Measurements from ENCODE around the gene LRRFIP1. TPM values are rescaled to one million over a fixed set of nuclear protein-coding genes. Genes with fewer than 3 reads are reported as not detected.

The LRRFIP1 gene
- total and polyA plus RNA-seq, 2 donors (not counting 3 experiments of a cell fraction or from before 2014, with no cell fraction given), result 39.2 to 179 TPM

DNA sequence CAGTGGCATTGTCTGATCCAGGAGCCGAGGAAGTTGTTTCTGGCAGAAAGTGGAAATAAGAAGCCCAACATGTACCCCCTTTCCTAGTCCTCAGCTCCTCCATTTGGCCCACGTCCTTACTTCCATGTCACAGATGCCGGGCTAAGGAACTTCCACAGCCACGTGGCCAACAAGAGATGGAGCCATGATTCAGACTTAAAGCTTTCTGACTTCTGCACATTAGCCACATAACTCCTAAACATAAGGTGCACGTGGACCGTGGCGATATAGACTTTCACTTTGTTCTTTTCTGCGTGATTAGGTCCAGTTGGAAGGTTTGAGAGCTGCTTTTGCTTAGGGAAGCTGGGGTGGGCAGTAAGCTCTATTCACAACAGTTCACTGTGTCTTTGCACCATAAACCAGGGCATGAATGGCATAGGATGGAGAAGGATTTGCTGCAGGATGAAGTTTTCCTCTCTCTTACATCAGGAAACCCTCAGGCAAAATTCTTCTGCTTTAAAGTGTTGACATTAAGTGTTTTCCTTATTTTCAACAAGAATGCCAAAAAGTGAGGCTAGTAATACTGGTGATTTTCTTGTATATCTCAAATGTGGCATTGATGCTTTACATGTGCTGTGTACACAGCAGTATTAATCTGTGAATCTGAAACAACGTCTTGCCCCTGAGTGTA, 109.9 kb downstream of the LRRFIP1 start:
- no peak overlapping the region for H3K4me3 ChIP-seq (replicated peaks in 1 of 3; ENCODE audit: insufficient read depth in 1 of 3, low read depth in 1 of 3, low read length in 3 of 3)
- H3K4me2 ChIP-seq (ENCODE audit: insufficient read depth, low read length), result no peak overlapping the region
- dilution Hi-C loops (cut with MboI; ENCODE audit: extremely low pct_ligation_motif_present, low sequenced_read_pairs) (no loop called here), intact Hi-C loops (cut with micrococcal nuclease) (no loop called here)
- DNase-seq (ENCODE audit: low read depth, low spot score) (no peak), FAIRE-seq (no peak)
- no peak overlapping the region for H3K27ac ChIP-seq (ENCODE audit: insufficient read depth, low read depth, low read length)
- CTCF ChIA-PET, result interaction anchor here (1.0 kb wide), 2 partner anchors 51 to 65 kb away, joined by 3 to 4 read pairs; no protein-coding TSS in a partner anchor
- H3K9me3 ChIP-seq (replicated peaks; ENCODE audit: control insufficient read depth, insufficient read depth, low read length), result no peaks in the 10 kb centered on the region
- no peaks in the 10 kb centered on the region for H3K9me1 ChIP-seq (replicated peaks; ENCODE audit: control insufficient read depth, extremely low read depth, insufficient read depth, low read length)
- no peak overlapping the region for H3K9ac ChIP-seq (replicated peaks; ENCODE audit: extremely low read depth, insufficient read depth, low read length)
- no TSS peak for BruUV-seq (replicated peaks)
- POLR2A ChIA-PET, result no interaction called here
- no peaks in the 10 kb centered on the region for H3K36me3 ChIP-seq (ENCODE audit: control insufficient read depth in 2 of 2, extremely low read depth in 1 of 2, insufficient read depth in 2 of 2, low read length in 2 of 2)
- no peaks in the 10 kb centered on the region for H3K27me3 ChIP-seq (ENCODE audit: control insufficient read depth in 2 of 2, insufficient read depth in 2 of 2, low read length in 2 of 2)
- peaks cover 35% of the 10 kb centered on the region for H3K4me1 ChIP-seq (ENCODE audit: control insufficient read depth, extremely low read depth, insufficient read depth, low read length)
- no peak overlapping the region for H2AFZ ChIP-seq (ENCODE audit: low read depth, low read length)
- H3K79me2 ChIP-seq (ENCODE audit: control insufficient read depth, insufficient read depth, low read length), result peaks cover 70% of the 10 kb centered on the region
- no peaks in the 10 kb centered on the region for H4K20me1 ChIP-seq (replicated peaks; ENCODE audit: control insufficient read depth, extremely low read depth, insufficient read depth, low read length)
- TF ChIP-seq POLR2A (IDR thresholded peaks at IDR 0.05; ENCODE audit: low read depth, low read length) (no peak), GATA2 (IDR thresholded peaks at IDR 0.05; ENCODE audit: insufficient read depth, insufficient read length, low read depth, low read length) (no peak), EZH2 (IDR thresholded peaks at IDR 0.05; ENCODE audit: borderline replicate concordance, low read depth, low read length, severe bottlenecking) (no peak), POLR2AphosphoS5 (IDR thresholded peaks at IDR 0.05; ENCODE audit: insufficient read depth, low read depth, low read length) (no peak)
- TF ChIP-seq, protein P1, sequence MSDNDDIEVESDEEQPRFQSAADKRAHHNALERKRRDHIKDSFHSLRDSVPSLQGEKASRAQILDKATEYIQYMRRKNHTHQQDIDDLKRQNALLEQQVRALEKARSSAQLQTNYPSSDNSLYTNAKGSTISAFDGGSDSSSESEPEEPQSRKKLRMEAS (IDR thresholded peaks at IDR 0.05; ENCODE audit: insufficient read depth, insufficient read length), result no peak

DNA sequence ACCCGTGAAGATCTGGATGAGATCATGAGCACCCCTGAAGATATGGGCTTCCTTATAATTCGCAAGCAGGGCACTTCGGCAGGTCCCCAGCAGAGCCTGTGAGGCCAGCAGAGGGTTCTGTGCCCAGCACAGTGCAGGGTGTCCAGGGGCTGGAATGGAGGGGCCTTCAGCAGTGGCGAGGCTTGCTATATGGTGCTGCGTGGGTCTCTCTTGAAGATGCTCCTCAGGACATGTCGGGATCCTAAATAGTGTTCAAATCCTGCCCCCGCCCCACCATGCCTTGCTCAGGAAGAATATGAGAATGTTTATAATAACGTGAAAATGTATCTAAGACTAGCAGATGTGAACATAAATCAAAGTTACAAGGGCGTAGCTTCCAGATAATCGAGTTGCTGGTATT, 110.9 kb downstream of the LRRFIP1 start:
- TF ChIP-seq MYC (IDR thresholded peaks at IDR 0.05; ENCODE audit: low read depth, low read length), result no peak
- no peak for TF ChIP-seq EZH2 (IDR thresholded peaks at IDR 0.05; ENCODE audit: borderline replicate concordance, low read depth, low read length, severe bottlenecking)
- TF ChIP-seq POLR2A (IDR thresholded peaks at IDR 0.05; ENCODE audit: low read depth, low read length), result no peak
- TF ChIP-seq, protein P1 (IDR thresholded peaks at IDR 0.05; ENCODE audit: insufficient read depth, insufficient read length), result no peak
- TF ChIP-seq JUN (IDR thresholded peaks at IDR 0.05; ENCODE audit: borderline replicate concordance, insufficient read depth, insufficient read length, low read depth), result no peak
- TF ChIP-seq FOS (IDR thresholded peaks at IDR 0.05; ENCODE audit: borderline replicate concordance, insufficient read depth, low read length), result no peak
- TF ChIP-seq, protein P2, sequence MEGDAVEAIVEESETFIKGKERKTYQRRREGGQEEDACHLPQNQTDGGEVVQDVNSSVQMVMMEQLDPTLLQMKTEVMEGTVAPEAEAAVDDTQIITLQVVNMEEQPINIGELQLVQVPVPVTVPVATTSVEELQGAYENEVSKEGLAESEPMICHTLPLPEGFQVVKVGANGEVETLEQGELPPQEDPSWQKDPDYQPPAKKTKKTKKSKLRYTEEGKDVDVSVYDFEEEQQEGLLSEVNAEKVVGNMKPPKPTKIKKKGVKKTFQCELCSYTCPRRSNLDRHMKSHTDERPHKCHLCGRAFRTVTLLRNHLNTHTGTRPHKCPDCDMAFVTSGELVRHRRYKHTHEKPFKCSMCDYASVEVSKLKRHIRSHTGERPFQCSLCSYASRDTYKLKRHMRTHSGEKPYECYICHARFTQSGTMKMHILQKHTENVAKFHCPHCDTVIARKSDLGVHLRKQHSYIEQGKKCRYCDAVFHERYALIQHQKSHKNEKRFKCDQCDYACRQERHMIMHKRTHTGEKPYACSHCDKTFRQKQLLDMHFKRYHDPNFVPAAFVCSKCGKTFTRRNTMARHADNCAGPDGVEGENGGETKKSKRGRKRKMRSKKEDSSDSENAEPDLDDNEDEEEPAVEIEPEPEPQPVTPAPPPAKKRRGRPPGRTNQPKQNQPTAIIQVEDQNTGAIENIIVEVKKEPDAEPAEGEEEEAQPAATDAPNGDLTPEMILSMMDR (IDR thresholded peaks at IDR 0.05; ENCODE audit: extremely low read depth in 1 of 2, insufficient read depth in 1 of 2, low read depth in 1 of 2, low read length in 2 of 2), result no peak
- TF ChIP-seq GATA2 (IDR thresholded peaks at IDR 0.05; ENCODE audit: insufficient read depth, insufficient read length, low read depth, low read length), result no peak
- TF ChIP-seq POLR2AphosphoS5 (IDR thresholded peaks at IDR 0.05; ENCODE audit: insufficient read depth, low read depth, low read length), result no peak
- H2AFZ ChIP-seq (ENCODE audit: low read depth, low read length), result no peak overlapping the region
- ChIA-PET POLR2A (no interaction called here), CTCF (no interaction called here)
- H3K4me1 ChIP-seq (ENCODE audit: control insufficient read depth, extremely low read depth, insufficient read depth, low read length), result peaks cover 27% of the 10 kb centered on the region
- H3K27ac ChIP-seq (ENCODE audit: insufficient read depth, low read depth, low read length), result no peak overlapping the region
- no peak for FAIRE-seq
- no peak overlapping the region for H3K4me2 ChIP-seq (ENCODE audit: insufficient read depth, low read length)
- H4K20me1 ChIP-seq (replicated peaks; ENCODE audit: control insufficient read depth, extremely low read depth, insufficient read depth, low read length), result no peaks in the 10 kb centered on the region
- no TSS peak for BruUV-seq (replicated peaks)
- H3K9me1 ChIP-seq (replicated peaks; ENCODE audit: control insufficient read depth, extremely low read depth, insufficient read depth, low read length), result no peaks in the 10 kb centered on the region
- no peak overlapping the region for H3K9ac ChIP-seq (replicated peaks; ENCODE audit: extremely low read depth, insufficient read depth, low read length)
- no peaks in the 10 kb centered on the region for H3K36me3 ChIP-seq (ENCODE audit: control insufficient read depth in 2 of 2, extremely low read depth in 1 of 2, insufficient read depth in 2 of 2, low read length in 2 of 2)
- peaks cover 69% of the 10 kb centered on the region for H3K79me2 ChIP-seq (ENCODE audit: control insufficient read depth, insufficient read depth, low read length)
- intact Hi-C loops (cut with micrococcal nuclease), result no loop called here
- no peaks in the 10 kb centered on the region for H3K9me3 ChIP-seq (replicated peaks; ENCODE audit: control insufficient read depth, insufficient read depth, low read length)
- DNase-seq (ENCODE audit: low read depth, low spot score), result no peak
- no peak overlapping the region for H3K4me3 ChIP-seq (replicated peaks in 1 of 3; ENCODE audit: insufficient read depth in 1 of 3, low read depth in 1 of 3, low read length in 3 of 3)
- dilution Hi-C loops (cut with MboI; ENCODE audit: extremely low pct_ligation_motif_present, low sequenced_read_pairs), result no loop called here
- H3K27me3 ChIP-seq (ENCODE audit: control insufficient read depth in 2 of 2, insufficient read depth in 2 of 2, low read length in 2 of 2), result no peaks in the 10 kb centered on the region

All from endothelial cell of umbilical vein (primary cell).